HEK293T (cell line): Measurements from ENCODE around the gene TASOR.

Experiments used
- CTCF ChIA-PET: fragments of 350-600 bp; formaldehyde crosslinking; extraction: SDS; loops from one replicate; lab custom pipeline; 2021; ENCODE audit warnings: antibody characterized with exemption, inconsistent platforms; lab: Yijun Ruan, JAX
- POLR2A ChIA-PET: fragments of 350-600 bp; formaldehyde crosslinking; extraction: SDS; loops from one replicate; lab custom pipeline; 2020; ENCODE audit warnings: antibody characterized with exemption, inconsistent platforms; lab: Yijun Ruan, JAX
- DNase-seq: peaks from one replicate; pipeline ENCODE4 v3.0.0; 2012; ENCODE audit warnings: mixed read lengths; ENCODE audit errors: extremely low spot score
- ARNT ChIP-seq: fragments of 450-650 bp; IDR thresholded peaks from 2 replicates; pipeline ENCODE4 v1.6.1; 2017; ENCODE audit warnings: mild to moderate bottlenecking
- BHLHE40 ChIP-seq: fragments of 450-650 bp; IDR thresholded peaks from 2 replicates; pipeline ENCODE4 v1.6.1; 2016; ENCODE audit warnings: mild to moderate bottlenecking, moderate library complexity, borderline replicate concordance
- CTBP1 ChIP-seq: fragments of 450-650 bp; IDR thresholded peaks from 2 replicates; pipeline ENCODE4 v1.6.1; 2016; ENCODE audit warnings: borderline replicate concordance
- ELF4 ChIP-seq: fragments of 450-650 bp; IDR thresholded peaks from 2 replicates; pipeline ENCODE4 v1.6.1; 2017; ENCODE audit warnings: antibody characterized with exemption
- FOXA1 ChIP-seq: fragments of 450-650 bp; IDR thresholded peaks from 2 replicates; pipeline ENCODE4 v1.6.1; 2016; ENCODE audit warnings: mild to moderate bottlenecking
- FOXK2 ChIP-seq: fragments of 450-650 bp; IDR thresholded peaks from 2 replicates; pipeline ENCODE4 v1.6.1; 2016; ENCODE audit warnings: mild to moderate bottlenecking
- FOXM1 ChIP-seq: fragments of 450-650 bp; IDR thresholded peaks from 2 replicates; pipeline ENCODE4 v1.6.1; 2017; ENCODE audit warnings: mild to moderate bottlenecking, borderline replicate concordance
- HDGF ChIP-seq: fragments of 450-650 bp; IDR thresholded peaks from 2 replicates; pipeline ENCODE4 v1.6.1; 2017; ENCODE audit warnings: antibody characterized with exemption, borderline replicate concordance
- L3MBTL2 ChIP-seq: fragments of 450-650 bp; conservative IDR thresholded peaks from 2 replicates; pipeline ENCODE4 v1.6.1; 2016; ENCODE audit warnings: mild to moderate bottlenecking
- LEF1 ChIP-seq: fragments of 450-650 bp; IDR thresholded peaks from 2 replicates; pipeline ENCODE4 v1.6.1; 2017; ENCODE audit warnings: mild to moderate bottlenecking, borderline replicate concordance
- NFRKB ChIP-seq: fragments of 450-650 bp; IDR thresholded peaks from 2 replicates; pipeline ENCODE4 v1.6.1; 2016; ENCODE audit warnings: mild to moderate bottlenecking, moderate library complexity
- PKNOX1 ChIP-seq: fragments of 450-650 bp; IDR thresholded peaks from 2 replicates; pipeline ENCODE4 v1.6.1; 2016
- SP1 ChIP-seq: fragments of 450-650 bp; IDR thresholded peaks from 2 replicates; pipeline ENCODE4 v1.6.1; 2017
- SUZ12 ChIP-seq: fragments of 450-650 bp; IDR thresholded peaks from 2 replicates; pipeline ENCODE4 v1.6.1; 2016; ENCODE audit warnings: mild to moderate bottlenecking
- TARDBP ChIP-seq: fragments of 450-650 bp; IDR thresholded peaks from 2 replicates; pipeline ENCODE4 v1.6.1; 2016
- ZNF384 ChIP-seq: fragments of 450-650 bp; IDR thresholded peaks from 2 replicates; pipeline ENCODE4 v1.6.1; 2016

The TASOR gene

GRCh38 chr3:56684029-56684428, 964 bp upstream of the TASOR start:
- POLR2A ChIA-PET, result no interaction called here
- no peak for TF ChIP-seq TARDBP
- TF ChIP-seq LEF1, result no peak
- TF ChIP-seq FOXA1, result no peak
- TF ChIP-seq L3MBTL2, result no peak
- TF ChIP-seq ARNT, result no peak
- no peak for TF ChIP-seq BHLHE40
- TF ChIP-seq NFRKB, result no peak
- no peak for TF ChIP-seq FOXK2
- no peak for TF ChIP-seq SP1
- TF ChIP-seq HDGF, result no peak
- peak; percentile 8 for DNase-seq
- CTCF ChIA-PET, result no interaction called here

GRCh38 chr3:56682462-56683121, 473 bp downstream of the TASOR start:
- CTCF ChIA-PET, result interaction anchor here (0.7 kb wide), 1 partner anchor 1621 kb away, joined by 3 read pairs; no protein-coding TSS in a partner anchor

DNA sequence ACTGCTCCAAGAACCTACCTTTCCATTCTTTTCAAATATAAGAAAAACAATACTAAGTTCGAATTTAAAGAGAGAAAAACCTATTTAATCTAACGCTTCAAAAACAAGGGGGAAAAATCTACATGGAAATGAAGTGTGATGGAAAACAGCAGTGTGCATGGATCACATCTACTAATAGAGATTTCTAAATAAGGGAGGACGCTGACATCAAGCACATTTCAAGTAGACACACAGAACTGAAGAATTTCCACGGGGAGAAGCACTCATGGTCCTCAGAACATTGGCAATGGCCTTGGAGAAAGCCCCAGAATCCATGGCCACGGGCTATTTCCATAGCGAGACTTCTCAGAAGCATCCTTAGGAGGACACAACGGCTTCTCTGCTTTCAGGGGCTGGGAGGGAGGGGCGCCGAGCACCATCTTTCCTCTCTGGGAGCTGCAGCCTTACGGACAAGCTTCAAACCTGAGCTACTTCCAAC, 1.0 kb downstream of the TASOR start:
- CTCF ChIA-PET, result interaction anchor here (0.7 kb wide), 1 partner anchor 1621 kb away, joined by 3 read pairs; no protein-coding TSS in a partner anchor
- POLR2A ChIA-PET, result interaction anchor here (1.1 to 1.6 kb wide), 5 partner anchors 8 to 307 kb away, joined by 3 to 9 read pairs (median 6); partner anchors contain the start of gene ARHGEF3
- DNase-seq, result no peak
- TF ChIP-seq PKNOX1 (no peak), SUZ12 (no peak), FOXA1 (no peak), BHLHE40 (no peak), NFRKB (no peak), ZNF384 (no peak), SP1 (no peak), L3MBTL2 (no peak), CTBP1 (no peak), ARNT (no peak), TARDBP (no peak), FOXK2 (no peak), FOXM1 (no peak)

More at GRCh38 chr3:56682462-56683121, 473 bp downstream of the TASOR start:
- TF ChIP-seq NFRKB, result peak; percentile 79
- no peak for TF ChIP-seq SP1
- TF ChIP-seq FOXK2, result no peak
- no peak; the same call in 1 of the 2 replicates for TF ChIP-seq ELF4
- DNase-seq, result peak; percentile 55
- POLR2A ChIA-PET, result interaction anchor here (0.7 to 1.6 kb wide), 9 partner anchors 9 to 306 kb away, joined by 3 to 9 read pairs (median 3); partner anchors contain the start of gene ARHGEF3

- ChIA-PET POLR2A (no interaction called here), CTCF (no interaction called here)
- no peak for DNase-seq
- TF ChIP-seq CTBP1 (no peak), LEF1 (no peak), SP1 (no peak), FOXA1 (no peak), ELF4 (no peak), FOXM1 (no peak), FOXK2 (no peak), ARNT (no peak)
Observed at GRCh38 chr3:56680054-56680580, 2.9 kb downstream of the TASOR start.

DNA sequence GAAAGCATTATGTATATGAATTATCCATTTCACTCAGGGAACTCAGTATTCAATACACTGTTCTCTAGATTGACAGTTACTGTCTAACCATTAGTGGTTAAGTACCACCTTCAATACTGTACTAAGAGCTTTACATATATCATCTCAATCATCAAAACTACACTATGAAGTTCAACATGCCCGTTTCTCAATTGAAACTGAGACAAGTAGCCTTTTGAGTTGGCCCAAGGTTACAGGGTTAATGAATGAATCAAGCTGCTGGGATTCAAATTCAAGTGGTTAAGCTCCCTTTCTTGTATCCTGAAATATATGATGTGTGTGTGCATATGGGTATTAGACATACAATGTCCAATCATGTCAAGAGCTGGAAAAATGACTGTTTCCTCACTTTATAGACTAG, 5.8 kb downstream of the TASOR start:
- no peak for DNase-seq
- ChIA-PET POLR2A (no interaction called here), CTCF (interaction anchor here (0.6 kb wide), 1 partner anchor 1022 kb away, joined by 3 read pairs; no protein-coding TSS in a partner anchor)
- no peak for TF ChIP-seq BHLHE40
- no peak for TF ChIP-seq SUZ12
- TF ChIP-seq L3MBTL2, result no peak
- no peak for TF ChIP-seq ELF4
- no peak for TF ChIP-seq FOXK2
- no peak for TF ChIP-seq ZNF384
- TF ChIP-seq FOXA1, result no peak

DNA sequence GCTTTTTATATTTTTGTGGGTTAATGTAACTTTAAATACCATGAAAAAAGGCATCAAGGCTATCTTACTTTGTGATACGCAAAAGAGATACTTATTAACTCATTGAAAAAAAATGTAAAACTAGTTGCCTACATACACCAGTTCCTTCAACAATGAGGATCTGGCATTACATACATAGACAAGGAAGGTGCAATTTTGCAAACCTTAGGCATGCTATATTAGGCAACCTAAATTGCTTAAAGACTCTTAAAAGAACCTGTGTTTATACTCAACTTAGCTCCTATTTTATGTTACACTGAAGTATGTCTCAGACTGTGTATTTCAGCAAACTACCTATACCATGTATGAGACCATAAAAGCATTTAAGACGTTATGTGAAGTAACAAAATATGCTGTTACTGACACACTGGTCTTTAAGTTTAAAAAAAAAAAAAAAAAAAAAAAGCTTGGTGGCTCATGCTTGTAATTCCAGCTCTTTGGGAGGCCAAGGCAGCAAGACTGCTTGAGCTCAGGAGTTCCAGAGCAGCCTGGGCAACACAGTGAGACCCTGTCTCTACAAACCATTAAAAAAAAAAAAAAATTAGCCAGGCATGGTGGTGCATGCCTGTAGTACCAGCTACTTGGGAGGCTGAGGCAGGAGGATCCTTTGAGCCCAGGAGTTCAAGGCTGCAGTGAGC, 9.1 kb downstream of the TASOR start:
- CTCF ChIA-PET, result interaction anchor here (0.7 kb wide), 2 partner anchors 14 to 776 kb away, joined by 3 read pairs; no protein-coding TSS in a partner anchor
- POLR2A ChIA-PET, result interaction anchor here (2.0 kb wide), 1 partner anchor 9 kb away, joined by 7 read pairs; the partner anchor contains the start of gene TASOR
- DNase-seq, result no peak
- TF ChIP-seq FOXA1, result no peak
- TF ChIP-seq CTBP1, result no peak
- TF ChIP-seq ELF4, result no peak
- TF ChIP-seq PKNOX1, result no peak
- no peak for TF ChIP-seq ARNT
- TF ChIP-seq HDGF, result no peak
- no peak; the same call in 1 of the 2 replicates for TF ChIP-seq ZNF384
- TF ChIP-seq L3MBTL2, result no peak
- no peak for TF ChIP-seq FOXM1
- no peak for TF ChIP-seq SP1
- no peak for TF ChIP-seq FOXK2
- no peak for TF ChIP-seq SUZ12
